ENCODE measurements around the gene SNX25.

- TF ChIP-seq POLR2A (IDR thresholded peaks at IDR 0.05; ENCODE audit: low read depth, low read length) (no peak), POLR2AphosphoS5 (IDR thresholded peaks at IDR 0.05; ENCODE audit: low read depth, low read length) (no peak), POU2F2 (IDR thresholded peaks at IDR 0.05; ENCODE audit: low read depth, low read length) (no peak), TAF1 (IDR thresholded peaks at IDR 0.05; ENCODE audit: low read depth, low read length) (no peak)
Measured at GRCh38 chr4:185290656-185291055, 81.3 kb downstream of the SNX25 start.
